GM19397 (cell line): ENCODE measurements around the gene PEAR1.

Experiments used
- ATAC-seq: cut with Tn5 transposase; IDR thresholded peaks from one replicate; pipeline ENCODE4 v1.9.1; 2021; ENCODE audit warnings: mild to moderate bottlenecking, moderate library complexity; ENCODE audit not compliant: unreplicated experiment

PEAR1 gene

DNA sequence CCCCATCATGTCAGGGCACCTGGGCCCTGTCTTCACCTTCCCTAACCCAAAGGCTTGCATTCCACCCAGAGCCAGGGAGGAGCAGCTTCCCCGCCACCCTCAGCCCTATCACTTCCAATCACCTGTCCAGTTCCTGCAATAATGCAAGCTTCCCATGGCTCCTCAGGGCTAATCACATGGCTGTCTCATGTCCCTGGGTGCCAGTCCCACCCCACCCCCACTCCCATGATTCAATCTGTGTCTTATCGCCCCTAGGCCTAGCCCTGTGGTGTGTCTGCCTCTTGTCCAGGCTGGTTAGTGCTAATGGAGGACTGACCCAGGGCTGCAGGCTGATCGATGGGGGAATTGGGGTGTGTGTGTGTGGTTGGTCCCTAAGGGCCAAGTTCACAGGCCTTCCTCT lies 11.0 kb upstream of the PEAR1 start:
- no peak for ATAC-seq

DNA sequence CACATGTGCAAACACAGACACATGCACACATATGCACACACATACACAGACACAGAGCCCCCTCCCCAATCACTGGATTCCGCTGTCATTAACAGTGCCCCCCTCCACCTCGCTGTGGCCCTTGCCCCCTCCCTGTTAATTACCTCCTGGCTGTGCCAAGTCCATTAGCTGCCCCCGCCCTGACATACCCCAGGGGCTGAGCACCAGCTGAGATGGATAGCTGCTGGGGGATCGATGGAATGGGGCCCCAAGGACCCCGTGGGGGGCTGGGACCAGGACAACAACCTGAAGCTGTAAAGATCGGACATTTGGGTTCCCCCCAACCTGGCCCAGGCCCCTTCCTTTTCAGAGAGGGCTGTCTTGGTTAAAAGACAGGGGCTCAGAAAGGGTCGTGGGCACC lies 9.6 kb upstream of the PEAR1 start:
- no peak for ATAC-seq

DNA sequence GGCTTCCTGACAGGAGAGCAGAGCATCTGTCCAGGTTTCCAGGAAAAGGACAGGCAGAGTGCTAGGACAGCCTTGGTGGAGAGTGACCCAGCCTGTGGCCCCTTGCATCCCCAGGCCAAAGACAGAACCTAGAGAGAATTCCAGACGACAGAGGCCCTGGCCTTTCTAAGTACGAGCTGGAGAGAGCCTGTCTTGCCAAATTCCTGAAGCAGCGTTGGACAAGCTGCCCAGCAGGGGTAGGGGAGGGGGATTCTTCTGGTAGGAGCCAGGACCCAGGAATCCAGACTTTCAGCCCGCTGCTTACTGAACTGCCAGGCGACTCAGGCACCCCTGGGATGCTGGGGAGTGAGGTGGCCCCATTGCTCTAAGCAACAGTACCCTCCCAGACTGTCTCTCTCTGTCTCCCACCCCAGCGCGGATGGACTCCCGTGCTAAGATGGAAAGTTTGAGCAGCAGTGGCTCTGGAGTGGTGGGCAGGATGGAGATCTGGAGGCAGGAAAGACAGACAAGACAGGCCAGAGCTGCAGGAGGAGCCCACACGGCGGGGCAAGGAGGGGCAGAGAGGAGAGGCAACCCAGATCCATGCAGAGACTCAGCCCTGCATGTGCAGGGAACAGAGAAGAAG lies 8.8 kb upstream of the PEAR1 start:
- ATAC-seq, result no peak

DNA sequence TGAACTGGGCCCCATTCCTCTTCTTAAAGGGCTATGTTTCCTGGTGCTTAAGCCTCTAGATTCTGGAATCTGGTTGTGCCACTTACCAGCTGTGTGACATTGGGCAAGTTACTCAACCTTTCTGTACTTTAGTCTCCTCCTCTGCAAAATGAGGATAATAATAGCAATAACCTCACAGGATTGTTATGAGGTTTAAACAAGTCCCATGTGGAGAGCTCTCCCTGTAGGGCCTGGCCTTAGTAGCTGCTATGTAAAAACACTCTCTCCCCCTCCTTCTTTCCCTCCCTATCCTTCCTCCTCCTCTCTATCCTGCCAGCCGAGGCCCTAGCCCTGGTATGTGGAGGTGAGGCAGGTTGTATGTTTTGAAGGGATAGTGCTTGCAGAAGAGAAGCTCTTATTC lies 8.2 kb upstream of the PEAR1 start:
- ATAC-seq, result no peak

DNA sequence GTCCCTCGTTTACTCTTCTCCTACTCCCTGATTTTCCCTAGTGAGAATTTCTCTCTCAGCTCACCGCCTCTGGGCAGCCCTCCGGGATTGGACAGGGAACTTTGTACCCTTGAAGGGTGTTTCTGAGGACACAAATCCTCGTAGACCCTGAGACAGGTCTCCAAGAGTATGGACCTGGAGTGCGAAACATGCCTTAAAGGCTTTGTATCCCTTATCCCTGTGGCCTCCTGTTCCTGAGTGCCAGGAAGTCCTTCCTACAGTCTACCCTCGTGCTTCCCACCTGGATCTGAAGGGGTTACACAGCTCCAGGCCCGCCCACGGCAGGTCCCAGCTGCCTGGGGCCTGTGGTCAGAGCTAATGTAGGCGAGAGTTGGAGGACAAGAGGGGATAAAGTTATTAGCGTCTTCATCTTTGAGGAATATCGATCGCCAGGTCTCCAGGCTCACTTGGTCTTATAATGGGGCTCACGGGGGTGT lies 7.6 kb upstream of the PEAR1 start:
- no peak for ATAC-seq

DNA sequence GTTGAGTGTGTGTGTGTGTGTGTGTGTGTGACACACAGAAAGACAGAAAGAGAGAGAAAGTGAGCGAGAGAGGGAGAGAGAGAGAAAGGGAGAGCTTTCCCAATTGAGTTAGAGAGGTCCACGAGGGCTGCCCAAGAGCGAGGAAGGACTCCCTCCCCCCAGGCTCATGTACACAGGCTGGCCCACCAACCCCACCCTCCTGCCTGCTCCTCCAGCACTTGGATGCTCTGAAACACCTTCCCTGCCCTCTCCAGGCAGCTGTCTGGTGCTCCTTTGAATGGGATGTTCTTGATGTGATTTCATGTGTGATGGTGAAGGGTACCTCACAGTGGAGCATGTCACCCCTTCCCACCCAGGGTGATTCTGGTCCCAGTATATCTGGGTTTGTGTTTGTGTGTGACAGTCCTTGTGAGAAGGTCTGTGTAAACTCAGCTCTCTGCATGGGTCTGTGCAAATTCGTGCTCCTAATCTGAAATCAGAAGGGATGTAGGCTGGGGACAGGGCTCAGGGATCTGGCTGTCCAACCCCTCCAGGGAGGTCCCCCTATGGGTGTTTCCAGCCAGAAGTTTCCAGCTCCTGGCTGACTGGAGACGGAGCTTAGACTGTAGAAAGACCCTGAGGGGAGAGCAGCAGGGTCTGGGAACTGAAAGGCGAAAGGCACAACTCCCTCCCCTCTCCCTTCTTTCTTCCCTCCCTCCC lies 6.8 kb upstream of the PEAR1 start:
- no peak for ATAC-seq

DNA sequence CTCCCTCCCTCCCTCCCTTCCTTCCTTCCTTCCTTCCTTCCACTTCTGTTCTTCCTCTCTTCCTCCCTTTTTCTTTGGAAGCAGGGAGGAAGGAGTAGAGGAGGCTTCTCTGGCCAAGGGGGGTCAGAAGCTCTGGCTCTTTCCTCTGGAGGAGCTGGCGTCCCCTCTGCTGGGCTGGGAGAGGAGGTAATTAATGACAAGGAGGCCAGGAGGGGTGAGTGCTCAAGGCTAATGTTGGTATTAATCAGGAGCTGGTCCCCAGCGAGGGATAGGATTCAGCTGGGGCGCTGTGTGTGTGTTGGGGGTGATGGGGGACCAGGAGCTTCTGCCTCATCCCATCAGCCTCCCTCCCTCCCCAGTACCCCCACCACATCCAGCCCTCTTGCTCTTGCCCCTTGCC lies 6.2 kb upstream of the PEAR1 start:
- ATAC-seq, result no peak

DNA sequence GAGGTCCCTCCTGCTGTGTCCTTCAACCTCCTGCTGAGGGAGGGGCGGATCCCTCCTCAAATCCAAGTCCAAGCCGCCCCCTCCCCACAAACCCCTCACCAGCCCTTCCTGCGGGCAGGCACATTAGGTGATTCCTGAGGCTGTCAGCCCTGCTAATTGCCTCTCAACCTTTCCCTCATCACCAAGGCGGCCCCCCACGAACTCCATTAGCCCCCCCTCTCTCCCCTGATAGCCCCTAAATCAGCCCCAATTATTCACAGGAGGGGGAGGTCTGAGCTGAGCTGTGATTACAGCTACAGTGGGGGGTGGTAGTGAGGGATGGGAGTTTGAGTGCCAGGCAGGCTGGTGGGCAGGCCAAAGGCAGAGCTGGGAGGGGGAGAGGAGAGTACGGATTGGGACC lies 5.8 kb upstream of the PEAR1 start:
- ATAC-seq, result no peak

DNA sequence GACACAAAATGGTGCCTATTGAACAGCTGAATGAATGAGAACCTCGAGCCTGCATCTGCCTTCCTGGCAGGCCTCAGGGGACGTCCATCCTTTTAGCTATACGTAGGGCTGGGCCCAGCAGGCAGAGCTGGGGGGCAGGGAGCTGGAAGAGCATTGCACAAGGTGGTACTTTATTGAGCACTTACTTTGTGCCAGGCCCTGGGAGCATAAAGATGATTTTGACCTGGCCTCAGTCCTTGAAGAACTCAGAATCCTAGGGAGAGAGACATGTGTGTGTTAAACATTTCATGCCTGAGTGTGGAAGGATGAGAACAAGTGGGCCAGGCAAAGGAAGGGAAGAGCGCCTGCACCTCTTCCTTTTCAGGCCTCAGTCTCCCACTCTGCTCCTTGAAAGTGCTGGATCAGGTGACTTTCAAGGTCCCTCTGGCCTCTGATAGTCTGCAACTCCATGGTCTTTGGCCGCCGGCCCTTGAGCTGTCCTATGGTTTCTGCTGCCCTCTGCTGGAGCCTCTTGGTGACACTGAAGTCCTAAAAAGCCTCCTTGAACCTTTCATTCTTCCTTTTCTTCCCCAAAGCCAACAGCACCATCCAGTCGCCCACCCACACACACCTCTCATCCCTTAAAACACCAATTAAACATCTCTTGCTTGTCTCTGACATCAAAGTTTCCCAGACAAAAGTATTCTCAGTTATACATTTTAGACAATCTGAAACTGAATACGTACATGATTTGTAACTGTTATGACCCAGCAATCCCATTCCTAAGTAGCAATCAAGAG lies 3.5 kb upstream of the PEAR1 start:
- ATAC-seq, result no peak

DNA sequence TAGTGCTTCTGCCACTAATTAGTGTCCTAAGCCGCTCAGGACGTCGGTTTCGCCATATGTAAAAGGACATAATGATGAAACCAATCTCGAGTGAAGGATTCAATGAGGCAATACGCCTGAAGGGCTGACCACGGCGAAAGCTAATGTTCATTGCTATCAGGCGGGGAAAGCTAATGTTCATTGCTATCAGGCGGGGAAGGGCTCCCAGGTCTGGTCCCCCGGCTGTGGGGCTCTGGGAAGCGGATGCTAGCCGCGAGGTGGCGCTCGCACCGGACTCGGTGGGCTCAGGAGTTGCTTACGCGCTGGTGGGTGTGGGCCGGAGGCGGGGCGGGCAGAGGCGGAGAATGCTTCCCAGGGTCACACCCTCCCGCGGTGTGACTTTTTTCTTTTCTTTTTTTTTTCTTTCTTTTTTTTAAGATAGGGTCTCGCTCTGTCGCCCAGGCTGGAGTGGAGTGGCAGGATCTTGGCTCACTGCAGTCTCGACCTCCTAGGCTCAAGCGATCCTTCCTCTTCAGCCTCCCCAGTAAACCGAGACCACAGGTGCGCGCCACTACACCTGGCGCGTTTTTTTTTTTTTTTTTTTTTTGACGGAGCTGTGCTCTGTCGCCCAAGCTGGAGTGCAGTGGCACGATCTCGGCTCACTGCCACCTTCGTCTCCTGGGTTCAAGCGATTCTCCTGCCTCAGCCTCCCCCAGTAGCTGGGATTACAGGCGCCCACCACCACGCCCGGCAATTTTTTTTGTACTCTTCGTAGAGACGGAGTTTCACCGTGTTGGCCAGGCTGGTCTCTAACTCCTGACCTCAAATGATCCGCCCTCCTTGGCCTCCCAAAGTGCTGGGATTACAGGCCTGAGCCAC lies 1.1 kb upstream of the PEAR1 start:
- ATAC-seq, result peak; percentile 58

DNA sequence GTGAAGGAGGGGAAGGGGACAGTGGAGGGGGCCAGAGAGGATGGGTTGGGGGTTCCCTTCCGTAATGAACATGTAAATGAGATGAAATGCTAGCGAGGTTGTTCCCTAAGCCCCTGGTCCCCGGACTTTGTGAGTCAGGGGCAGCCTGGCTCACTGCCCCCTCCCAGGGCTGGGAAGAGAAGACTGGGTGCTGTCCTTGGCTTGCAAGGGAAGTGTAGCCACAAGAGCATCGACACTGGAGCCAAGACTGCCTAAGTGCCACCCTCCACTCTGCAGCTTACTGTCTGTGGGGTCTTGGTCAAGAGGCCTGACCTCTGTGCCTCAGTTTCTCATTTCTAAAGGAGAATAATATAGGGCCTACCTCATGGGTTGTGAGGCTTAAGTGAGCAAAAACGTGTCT lies 483 bp downstream of the PEAR1 start:
- no peak for ATAC-seq

DNA sequence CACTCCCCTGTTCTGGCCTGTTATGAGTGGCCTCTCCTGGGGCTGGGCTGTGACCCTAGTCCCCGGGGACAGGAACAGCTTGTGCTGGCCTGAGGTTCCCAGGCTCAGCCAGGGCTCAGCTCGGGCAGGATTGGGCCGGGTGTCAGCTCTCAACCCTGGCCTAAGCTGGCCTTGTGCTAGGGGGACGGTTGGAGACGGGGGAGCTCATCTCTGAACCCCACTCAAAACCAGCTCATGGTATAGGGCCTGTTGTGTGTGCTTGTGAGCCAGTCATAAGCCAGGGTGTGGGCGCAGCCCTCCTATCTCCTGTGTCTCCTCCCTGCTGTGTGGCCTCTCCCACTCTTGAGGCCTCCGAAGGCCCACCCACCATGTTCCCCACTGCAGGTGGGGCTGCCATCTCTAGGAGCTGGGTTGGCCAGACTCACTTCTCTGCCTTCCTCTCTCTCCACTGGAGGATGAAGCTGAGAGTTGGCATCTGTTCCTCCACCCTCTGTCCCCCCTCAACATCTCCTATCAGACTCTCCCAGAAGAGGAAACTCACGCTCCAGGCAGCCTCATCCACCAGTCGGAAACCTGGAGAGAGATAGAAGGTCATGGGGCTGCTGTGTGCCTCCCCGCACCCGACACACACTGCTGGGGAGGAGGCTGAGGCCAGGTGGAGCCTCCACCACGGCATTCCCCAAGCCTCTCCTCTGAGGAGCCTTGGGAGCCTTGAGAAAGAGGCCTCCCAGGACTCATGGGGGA lies 1.4 kb downstream of the PEAR1 start:
- ATAC-seq, result no peak

DNA sequence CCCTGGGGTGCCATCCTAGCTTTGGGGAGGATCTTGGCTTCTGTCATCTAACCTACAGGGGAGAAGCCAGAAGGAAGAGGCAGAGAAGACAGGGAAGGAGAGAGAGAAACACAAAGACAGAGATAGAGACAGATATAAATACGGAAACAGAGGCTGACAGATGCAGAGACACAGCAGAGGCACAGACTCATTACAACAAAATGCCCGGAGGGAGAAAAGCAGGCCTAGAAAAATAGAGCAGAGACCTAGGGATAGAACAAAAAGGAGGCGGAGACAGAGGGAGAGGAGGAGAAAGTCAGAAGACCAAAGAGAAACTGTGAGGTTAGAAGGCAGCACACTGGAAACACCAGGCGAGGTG lies 1.9 kb downstream of the PEAR1 start:
- ATAC-seq, result no peak

DNA sequence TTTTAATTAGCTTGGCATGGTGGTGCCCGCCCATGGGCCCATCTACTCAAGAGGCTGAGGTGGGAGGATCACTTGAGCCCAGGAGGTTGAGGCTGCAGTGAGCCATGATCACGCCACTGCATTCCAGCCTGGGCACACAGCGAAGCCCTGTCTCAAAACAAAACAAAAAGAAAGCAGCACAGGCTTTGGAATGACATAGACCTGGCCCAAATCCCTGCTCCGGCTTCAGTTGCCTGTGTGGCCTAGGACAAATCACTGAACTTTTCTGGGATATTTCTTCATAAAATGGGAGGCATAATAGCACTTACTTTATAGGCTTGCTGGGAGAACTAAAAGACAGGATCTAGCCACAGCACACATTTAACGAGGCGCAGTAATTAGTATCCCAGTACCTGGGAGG lies 2.4 kb downstream of the PEAR1 start:
- no peak for ATAC-seq

DNA sequence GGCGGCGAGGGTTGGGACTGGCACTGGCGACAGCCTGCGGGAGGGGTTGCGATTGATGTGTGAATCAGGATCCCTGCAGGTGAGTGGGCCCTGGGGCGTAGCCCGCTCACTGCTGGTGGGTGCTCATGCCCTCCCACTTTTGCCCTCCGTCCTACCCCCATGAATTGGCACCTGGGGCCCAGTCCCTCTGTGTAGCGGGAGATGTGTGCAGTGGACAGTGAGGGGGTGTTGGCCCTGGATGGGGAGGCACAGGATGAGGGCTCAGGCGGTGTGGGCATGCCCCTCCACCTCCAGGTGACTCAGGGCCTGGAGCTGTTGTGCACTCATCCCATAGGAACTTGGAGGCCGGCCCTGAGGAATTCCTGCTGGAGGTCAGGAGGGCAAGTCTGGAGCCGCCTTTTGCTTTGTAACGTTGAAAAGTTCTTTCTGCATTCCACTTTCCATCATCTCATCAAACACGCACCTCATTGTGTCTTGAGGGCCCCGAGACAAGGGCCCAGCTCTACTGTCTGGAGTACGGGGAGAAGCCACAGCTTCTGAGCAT lies 3.0 kb downstream of the PEAR1 start:
- no peak for ATAC-seq

DNA sequence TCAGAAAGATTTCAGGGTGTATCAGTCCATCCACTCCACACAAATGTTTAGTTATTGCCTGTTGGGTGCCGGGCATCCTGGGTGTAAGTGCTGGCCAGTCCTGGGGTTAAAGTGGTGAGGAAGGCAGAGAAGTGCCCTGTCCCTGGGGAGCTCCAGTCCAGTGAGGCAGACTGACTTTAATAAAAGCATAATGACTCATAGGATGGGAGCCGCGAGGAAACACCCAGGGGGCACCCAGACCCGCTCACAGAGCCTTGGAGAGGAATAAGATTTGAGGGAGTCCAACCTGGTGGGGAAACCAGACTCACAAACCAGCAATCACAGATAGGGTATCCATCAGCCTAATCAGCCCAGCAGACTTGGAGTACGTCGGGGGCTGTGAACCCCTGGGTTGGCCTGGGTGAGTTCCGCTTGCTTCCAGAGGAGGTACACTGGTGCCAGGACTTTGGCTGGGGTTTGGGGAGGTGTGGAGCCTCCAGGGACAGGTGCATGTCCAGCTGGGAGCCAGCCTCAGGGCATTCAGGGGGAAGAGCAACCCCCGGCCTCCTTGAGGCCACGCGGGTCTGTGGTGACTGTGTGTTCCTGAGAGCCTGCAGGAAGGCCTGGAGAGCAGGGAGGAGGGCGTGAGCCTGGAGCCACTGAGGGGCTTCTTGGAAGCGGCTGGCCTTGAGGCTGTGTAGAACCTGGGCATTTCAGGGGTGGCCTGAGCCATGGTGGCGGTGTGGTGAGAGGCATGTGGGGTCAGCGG lies 3.7 kb downstream of the PEAR1 start:
- no peak for ATAC-seq

DNA sequence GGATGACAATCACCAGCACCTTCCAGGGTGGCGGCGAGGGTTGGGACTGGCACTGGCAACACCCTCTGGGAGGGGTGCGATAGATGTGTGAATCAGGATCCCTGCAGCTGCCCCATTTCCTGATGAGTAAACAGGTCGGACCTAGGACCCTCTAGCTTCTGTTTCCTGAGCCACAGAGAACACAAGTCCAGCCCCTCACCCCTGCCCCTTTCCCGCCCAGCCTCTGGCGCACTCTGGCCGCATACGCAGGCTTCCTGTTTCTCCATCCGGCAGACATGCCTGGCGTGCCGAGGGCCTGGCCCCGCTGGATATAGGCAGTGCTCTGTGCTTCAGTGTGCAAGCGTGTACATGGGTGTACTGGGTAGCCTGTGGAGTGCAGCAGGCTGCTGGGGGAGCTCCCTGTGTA lies 4.6 kb downstream of the PEAR1 start:
- no peak for ATAC-seq

DNA sequence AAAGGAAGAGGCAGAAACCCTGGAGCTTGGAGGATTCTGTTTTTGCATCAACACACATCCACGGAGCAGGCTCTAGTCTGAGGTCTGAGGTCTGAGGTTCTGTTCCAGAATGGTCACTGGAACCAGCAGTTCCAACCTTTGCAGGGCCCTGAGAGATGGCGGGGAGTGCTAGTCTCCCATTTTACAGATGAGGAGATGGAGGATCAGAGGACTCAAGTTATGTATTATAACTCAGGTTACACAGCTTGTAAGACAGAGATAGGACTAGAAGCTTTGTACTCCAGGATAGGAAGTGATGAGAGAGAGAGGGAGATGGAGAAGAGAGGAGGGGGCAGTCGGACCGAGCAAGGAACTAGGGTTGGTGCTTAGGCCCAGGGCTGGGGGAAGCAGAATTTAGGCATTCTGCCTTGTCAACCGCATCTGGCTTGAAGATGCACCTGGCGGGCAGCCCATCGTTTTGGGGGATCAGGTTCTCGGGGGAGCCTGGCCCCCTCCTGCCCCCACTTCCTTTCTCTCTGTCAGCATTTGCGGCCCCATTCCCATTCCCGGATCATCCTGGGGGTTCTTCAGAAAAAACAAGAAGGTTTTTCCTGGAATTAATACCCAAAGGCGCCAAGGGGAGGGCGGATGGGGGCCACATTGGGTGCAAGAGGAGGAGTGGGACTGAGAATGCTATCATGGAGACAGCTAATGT lies 5.6 kb downstream of the PEAR1 start:
- no peak for ATAC-seq
